GM10847 (cell line): ENCODE results near the gene CELSR3.

Experiments used
- POLR2A ChIP-seq: IDR thresholded peaks from 2 replicates; pipeline ENCODE4 v1.6.1; 2011; ENCODE audit not compliant: insufficient read length; ENCODE audit errors: extremely low read depth

The CELSR3 gene

DNA sequence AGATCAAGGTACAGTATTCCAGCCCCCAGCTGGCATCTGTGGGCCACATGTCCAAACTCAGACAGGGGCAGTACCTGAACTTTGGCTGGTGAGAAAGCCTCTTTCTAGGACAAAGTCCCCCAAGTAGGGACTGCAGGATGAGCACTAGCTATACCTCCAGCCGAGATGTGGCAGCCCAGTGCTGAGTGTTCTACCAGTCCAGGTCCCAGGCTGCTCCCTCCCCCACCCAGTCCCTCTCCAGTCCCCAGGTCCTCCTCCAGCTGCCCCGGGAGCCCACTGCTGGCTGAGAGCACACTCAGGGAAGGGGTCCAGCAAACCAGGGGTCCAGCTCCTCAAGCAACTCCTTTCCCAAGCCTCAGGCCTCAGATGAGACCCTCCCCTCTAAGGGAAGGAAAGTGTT lies 28.9 kb downstream of the CELSR3 start:
- TF ChIP-seq POLR2A: no peak

DNA sequence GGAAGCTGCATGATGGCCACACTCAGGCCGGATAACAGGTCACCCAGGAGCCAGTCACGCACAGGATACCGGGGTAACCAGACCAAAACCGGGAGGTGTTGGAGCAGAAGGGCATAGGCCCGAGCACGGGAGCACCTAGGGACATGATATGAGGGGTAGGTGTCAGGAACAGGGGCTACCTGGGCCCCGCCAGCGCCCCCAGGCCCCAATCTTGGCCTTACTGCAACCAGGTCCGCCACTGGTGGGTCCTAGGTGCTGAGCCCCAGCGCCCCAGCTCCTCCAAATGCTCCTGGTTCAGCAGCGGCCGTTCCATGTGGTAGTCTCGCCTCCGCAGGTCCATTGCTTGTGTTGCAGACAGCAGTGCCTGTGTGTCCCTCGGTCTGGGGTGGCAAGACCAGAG lies 29.4 kb downstream of the CELSR3 start:
- TF ChIP-seq POLR2A: no peak

- TF ChIP-seq POLR2A: no peak
These were observed 30.9 kb downstream of the CELSR3 start for GRCh38 chr3:48631516-48632448.

GRCh38 chr3:48630833-48631232 lies 31.9 kb downstream of the CELSR3 start:
- TF ChIP-seq POLR2A: no peak

DNA sequence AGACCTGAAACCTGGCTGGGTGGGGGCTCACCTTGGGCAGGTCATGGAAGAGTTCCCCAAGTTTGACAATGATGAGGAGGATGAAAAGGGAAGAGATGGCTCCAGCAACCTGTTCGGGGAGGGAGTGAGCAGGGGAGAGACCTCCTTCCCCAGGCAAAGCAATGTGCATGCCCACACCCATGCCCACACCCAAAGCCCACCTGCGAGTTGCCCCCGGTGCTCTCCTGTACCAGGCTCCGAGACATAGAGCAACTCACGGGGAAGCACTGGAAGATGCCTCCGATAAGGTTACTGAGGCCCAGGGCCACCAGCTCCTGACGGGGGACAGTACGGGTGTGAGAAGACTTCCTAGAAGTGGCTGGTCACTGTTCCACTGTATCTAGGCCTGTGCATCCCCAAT lies 32.3 kb downstream of the CELSR3 start:
- TF ChIP-seq POLR2A: no peak

DNA sequence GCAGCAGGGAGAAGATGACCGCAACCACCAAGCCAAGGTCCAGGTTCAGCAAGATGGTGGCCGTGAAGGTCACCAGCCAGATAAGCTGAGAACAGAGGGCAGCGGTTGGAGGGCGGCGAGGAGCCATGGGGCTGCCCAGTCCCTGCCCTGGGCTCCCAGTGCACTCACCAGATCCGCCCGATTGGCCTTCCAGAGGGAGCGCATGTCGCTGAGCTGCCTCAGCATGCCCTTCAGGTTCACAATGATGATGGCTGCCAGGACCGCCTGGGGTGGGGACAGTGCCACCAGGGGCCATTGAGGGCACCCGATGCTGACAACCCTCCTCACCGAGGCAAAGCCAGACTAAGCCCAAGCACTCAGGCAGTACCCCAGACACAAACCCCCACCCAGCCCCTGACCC lies 32.8 kb downstream of the CELSR3 start:
- TF ChIP-seq POLR2A: no peak

DNA sequence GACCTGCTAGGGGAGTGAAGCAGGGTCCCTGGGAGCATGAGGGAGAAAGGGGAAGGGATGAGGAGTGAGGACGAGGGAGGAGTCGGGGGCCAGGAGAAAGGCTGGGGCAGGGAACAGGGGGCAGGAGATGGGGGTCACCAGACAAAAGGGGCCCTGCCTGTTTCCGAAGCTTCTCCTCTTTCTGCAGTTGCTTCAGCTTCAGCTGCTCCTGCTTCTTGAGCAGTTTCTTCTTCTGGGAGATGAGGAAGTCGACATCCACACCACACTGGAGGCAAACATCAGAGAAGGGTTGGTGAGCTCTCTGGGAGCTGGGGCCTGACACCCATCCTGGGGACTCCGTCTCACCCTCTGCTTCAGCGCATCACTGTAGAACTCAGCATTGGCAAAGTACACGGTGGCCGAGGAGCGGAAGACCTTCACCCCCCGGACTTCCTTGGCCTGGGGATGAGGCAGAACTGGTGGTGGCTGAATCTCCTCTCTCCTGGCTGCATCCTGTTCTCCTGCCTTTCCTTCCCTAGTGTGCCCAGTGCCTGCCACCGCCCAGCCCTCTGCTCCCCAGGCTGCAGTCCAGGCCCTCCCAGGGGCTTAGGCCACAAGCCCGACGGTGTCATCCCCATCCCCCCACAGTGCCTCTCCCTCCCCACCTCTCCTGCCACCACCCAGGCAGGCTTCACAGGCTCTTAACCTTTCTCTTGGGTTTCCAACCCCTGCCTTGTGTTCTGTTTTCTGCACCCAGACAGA lies 34.2 kb downstream of the CELSR3 start:
- no peak for TF ChIP-seq POLR2A

DNA sequence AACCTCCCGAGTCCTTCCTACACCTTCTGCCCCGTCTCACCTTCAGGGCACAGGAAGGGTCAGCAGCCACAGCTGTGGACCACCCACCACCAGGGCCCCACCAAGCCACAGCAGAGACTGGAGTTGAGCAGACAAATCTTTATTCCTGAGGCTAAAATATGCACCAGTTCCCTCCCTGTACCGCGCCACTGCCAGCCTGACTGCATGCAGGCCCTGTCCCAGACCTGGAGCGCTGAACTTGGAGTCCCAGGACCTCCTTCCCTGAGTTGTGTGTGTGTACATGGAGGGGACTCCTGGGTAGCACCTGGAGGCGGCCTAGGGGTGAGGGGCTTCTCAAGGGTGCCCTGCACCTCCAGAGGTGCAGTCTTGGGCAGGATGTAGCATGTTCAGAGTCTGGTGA lies 37.1 kb downstream of the CELSR3 start:
- no peak for TF ChIP-seq POLR2A

GRCh38 chr3:48624767-48625166 lies 37.9 kb downstream of the CELSR3 start:
- no peak for TF ChIP-seq POLR2A

DNA sequence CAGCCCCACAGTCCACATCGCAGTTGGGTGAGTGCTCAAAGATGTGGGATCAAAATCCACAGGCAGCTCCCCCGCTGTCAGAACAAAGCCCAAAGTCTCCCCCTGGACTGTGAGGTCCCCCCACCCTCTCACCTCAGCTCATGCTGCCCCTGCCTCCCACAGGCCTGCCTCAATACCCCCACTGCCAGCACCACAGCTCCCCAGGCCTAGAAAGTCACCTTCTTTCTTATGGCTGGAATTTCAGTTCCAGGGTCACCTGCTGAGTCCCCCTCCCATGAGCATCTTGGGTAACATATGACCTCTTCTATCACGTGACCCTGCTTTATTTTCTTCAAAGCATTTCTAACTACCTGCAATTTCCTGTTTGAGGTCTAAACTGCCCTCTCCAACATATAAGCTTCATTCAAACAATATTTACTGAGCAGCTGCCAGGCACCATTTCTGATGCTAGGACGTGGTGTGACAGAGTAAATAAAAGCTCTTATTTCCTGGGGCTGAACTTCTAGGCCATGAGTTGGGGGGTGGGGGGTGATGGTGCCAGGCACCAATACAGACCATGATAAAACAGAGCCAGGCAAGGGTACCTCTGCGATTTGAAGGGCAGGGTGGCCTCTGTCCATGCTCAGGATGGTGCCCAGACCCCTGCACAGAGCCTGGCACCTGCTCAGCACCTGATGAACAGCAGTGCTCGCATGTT lies 38.7 kb downstream of the CELSR3 start:
- TF ChIP-seq POLR2A: no peak

DNA sequence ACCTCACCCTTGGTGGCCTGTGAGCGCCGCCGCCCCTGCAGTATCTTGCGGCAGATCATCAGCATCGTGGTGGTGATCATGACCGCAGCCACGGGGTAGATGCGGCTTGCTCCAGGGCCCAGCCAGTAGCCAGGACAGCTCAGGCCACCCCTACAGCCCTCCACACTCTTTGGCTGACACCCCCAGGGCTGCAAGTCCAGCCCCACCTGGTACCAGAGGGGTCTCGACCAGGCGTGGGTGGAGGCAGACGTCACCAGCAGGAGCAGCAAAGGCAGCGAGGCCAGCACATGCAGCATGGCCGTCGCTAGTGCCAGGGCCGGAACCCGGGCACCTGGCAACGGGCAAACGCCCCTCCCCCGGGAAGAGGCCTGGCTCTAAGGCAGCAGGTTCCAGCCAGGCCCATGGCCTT lies 41.2 kb downstream of the CELSR3 start, which contains the start of gene TMEM89:
Gene TMEM89, minus strand, starts transcription at position 309 of the 409 bp plus-strand sequence. Its CDS starts 13 bp downstream, at position 296.
- no peak for TF ChIP-seq POLR2A

GRCh38 chr3:48619541-48620524 lies 42.9 kb downstream of the CELSR3 start:
- no peak for TF ChIP-seq POLR2A

- TF ChIP-seq POLR2A: no peak
These were observed 45.1 kb downstream of the CELSR3 start for GRCh38 chr3:48617559-48617958.

DNA sequence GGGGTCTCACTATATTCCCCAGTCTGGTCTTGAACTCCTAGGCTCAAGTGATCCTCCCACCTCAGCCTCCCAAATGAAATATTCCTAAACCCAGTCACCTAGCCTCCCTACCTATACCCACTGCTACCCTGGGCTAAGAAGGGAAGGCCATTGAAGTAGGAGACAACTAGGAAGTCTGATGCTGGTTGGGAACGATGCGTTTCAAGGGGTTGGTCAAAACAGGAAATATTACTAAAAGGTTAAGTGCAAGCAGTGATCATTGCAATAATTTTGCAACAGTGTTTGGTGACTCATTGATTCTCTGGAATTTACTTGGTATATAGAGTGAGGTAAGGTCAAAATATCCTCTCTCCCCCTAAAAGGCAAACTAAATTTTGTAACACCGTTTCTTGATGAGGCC lies 48.6 kb downstream of the CELSR3 start:
- TF ChIP-seq POLR2A: no peak
